ENCODE measurements around the gene ZBTB9. TPM values are rescaled to one million over a fixed set of nuclear protein-coding genes. Genes with fewer than 3 reads are reported as not detected.

The ZBTB9 gene
- total RNA-seq, 4 donors from 2014 or later = 0.70 to 5.0 (median 2.6) TPM; not detected in 1

DNA sequence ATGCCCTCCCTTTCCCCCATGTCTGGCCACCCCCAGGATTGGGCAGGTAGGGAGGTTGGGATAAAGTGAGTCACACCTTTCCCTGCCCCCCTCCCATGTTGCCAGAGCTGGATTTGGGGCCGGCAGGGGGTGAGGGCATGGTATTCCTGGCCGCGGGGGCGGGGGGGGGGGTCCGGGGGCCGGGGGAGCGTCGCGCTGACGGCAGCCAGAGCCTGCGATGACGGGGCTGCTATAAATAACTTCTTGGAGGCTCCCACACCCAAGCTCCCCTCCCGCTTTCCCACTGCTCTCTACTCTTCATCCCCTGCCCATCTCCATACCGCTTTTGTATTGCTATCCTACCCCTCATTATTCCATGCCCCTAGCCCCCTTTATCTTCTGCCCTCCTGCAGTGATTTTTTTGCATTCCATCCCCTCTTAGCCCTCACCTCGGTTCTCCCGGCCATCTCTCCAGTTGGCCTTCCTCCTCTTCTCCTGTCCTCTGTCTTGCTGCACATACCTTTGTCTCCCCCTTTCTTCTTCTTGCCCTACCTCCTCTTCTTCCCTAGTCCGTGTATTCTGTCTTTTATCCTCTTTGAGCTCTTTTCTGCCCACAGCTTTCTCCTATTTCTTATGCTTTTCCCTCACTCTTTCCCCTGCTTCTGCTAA, 20.7 kb upstream of the ZBTB9 start:
- TF ChIP-seq, protein P1, sequence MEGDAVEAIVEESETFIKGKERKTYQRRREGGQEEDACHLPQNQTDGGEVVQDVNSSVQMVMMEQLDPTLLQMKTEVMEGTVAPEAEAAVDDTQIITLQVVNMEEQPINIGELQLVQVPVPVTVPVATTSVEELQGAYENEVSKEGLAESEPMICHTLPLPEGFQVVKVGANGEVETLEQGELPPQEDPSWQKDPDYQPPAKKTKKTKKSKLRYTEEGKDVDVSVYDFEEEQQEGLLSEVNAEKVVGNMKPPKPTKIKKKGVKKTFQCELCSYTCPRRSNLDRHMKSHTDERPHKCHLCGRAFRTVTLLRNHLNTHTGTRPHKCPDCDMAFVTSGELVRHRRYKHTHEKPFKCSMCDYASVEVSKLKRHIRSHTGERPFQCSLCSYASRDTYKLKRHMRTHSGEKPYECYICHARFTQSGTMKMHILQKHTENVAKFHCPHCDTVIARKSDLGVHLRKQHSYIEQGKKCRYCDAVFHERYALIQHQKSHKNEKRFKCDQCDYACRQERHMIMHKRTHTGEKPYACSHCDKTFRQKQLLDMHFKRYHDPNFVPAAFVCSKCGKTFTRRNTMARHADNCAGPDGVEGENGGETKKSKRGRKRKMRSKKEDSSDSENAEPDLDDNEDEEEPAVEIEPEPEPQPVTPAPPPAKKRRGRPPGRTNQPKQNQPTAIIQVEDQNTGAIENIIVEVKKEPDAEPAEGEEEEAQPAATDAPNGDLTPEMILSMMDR (IDR thresholded peaks at IDR 0.05) = no peak
- TF ChIP-seq POLR2A (IDR thresholded peaks at IDR 0.05) = no peak
- no peaks in the 10 kb centered on the region for H3K27me3 ChIP-seq
- peaks cover 0 to 33% (median 8%) of the 10 kb centered on the region in 4 donors for H3K4me1 ChIP-seq
- no peaks in the 10 kb centered on the region for H3K9me3 ChIP-seq
- H3K4me3 ChIP-seq = no peak overlapping the region
- no peak for DNase-seq
- peaks cover 0 to 35% (median 0%) of the 10 kb centered on the region in 3 donors for H3K36me3 ChIP-seq
- H3K27ac ChIP-seq = peak overlapping the region in 1 of 4 donors; percentile 4

DNA sequence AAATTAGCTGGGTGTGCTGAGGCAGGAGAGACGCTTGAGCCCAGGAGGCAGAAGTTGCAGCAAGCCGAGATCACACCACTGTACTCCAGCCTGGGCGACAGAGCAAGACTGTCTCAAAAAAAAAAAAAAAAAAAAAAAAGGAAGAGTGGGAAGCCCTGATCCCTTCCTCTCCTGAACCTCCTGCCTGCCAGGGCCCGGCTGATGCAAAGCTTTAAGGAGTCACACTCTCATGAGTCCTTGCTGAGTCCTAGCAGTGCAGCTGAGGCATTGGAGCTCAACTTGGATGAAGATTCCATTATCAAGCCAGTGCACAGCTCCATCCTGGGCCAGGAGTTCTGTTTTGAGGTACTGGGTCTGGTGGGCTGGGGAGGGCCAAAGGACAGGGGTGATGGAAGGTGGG, 19.4 kb upstream of the ZBTB9 start:
- no peak for DNase-seq
- TF ChIP-seq, protein P1 (IDR thresholded peaks at IDR 0.05) = no peak
- no peak for TF ChIP-seq POLR2A (IDR thresholded peaks at IDR 0.05)
- no peaks in the 10 kb centered on the region for H3K9me3 ChIP-seq
- H3K4me1 ChIP-seq = peaks cover 0 to 24% (median 7%) of the 10 kb centered on the region in 4 donors
- no peaks in the 10 kb centered on the region for H3K27me3 ChIP-seq
- H3K27ac ChIP-seq = no peak overlapping the region
- no peak overlapping the region for H3K4me3 ChIP-seq
- H3K36me3 ChIP-seq = peaks cover 0 to 37% (median 0%) of the 10 kb centered on the region in 3 donors

DNA sequence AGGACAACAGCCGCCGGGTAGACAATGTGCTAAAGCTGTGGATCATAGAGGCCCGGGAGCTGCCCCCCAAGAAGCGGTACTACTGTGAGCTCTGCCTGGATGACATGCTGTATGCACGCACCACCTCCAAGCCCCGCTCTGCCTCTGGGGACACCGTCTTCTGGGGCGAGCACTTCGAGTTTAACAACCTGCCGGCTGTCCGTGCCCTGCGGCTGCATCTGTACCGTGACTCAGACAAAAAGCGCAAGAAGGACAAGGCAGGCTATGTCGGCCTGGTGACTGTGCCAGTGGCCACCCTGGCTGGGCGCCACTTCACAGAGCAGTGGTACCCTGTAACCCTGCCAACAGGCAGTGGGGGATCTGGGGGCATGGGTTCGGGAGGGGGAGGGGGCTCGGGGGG, 16.7 kb upstream of the ZBTB9 start:
- H3K4me1 ChIP-seq = no peaks in the 10 kb centered on the region
- no peaks in the 10 kb centered on the region for H3K9me3 ChIP-seq
- no peak for DNase-seq
- no peak overlapping the region for H3K27ac ChIP-seq
- TF ChIP-seq POLR2A (IDR thresholded peaks at IDR 0.05) = no peak
- TF ChIP-seq, protein P1 (IDR thresholded peaks at IDR 0.05) = no peak
- no peaks in the 10 kb centered on the region for H3K27me3 ChIP-seq
- H3K4me3 ChIP-seq = no peak overlapping the region
- peaks cover 0 to 46% (median 0%) of the 10 kb centered on the region in 3 donors for H3K36me3 ChIP-seq

- Histone ChIP-seq H3K4me1 (no peaks in the 10 kb centered on the region), H3K4me3 (no peak overlapping the region), H3K27ac (no peak overlapping the region), H3K36me3 (peaks cover 0 to 46% (median 0%) of the 10 kb centered on the region in 3 donors), H3K9me3 (no peaks in the 10 kb centered on the region), H3K27me3 (no peaks in the 10 kb centered on the region)
- DNase-seq = no peak
- no peak for TF ChIP-seq POLR2A (IDR thresholded peaks at IDR 0.05)
- TF ChIP-seq, protein P1 (IDR thresholded peaks at IDR 0.05) = no peak
Measured at GRCh38 chr6:33438978-33439594, 15.3 kb upstream of the ZBTB9 start.

- TF ChIP-seq, protein P1 (IDR thresholded peaks at IDR 0.05) = no peak
- peaks cover 0 to 44% (median 0%) of the 10 kb centered on the region in 3 donors for H3K36me3 ChIP-seq
- no peak for DNase-seq
Measured at GRCh38 chr6:33439956-33440648, 14.3 kb upstream of the ZBTB9 start.

More at GRCh38 chr6:33439956-33440648, 14.3 kb upstream of the ZBTB9 start:
- Histone ChIP-seq H3K27me3 (no peaks in the 10 kb centered on the region), H3K27ac (no peak overlapping the region), H3K4me1 (no peaks in the 10 kb centered on the region), H3K4me3 (no peak overlapping the region), H3K9me3 (no peaks in the 10 kb centered on the region)
